Upper lobe of left lung (tissue), 6 donors: Measurements from ENCODE around the gene TRIOBP. TPM values are rescaled to one million over a fixed set of nuclear protein-coding genes. Genes with fewer than 3 reads are reported as not detected.
A peak's percentile ranks its signal among the peaks of the same experiment; 100 is the strongest.

Experiments
- ATAC-seq, 2 donors: fragments of 200-7000 bp; cut with Tn5 transposase; one replicate each; pipeline ENCODE4 v1.9.1; 2022; ENCODE audit warnings: mild to moderate bottlenecking in 2 of 2, moderate library complexity in 2 of 2; ENCODE audit not compliant: low FRiP score in 2 of 2
- DNase-seq, 2 donors: peaks; one replicate each; pipeline ENCODE4 v3.0.0-alpha.2; 2019 to 2020
- H3K27ac ChIP-seq, 4 donors: fragments of 200-600 bp; sonication (generic); one replicate each; pipeline ENCODE4 v1.5.1; 2016 to 2019
- H3K27me3 ChIP-seq, 4 donors: fragments of 200-600 bp; sonication (generic); one replicate each; pipeline ENCODE4 v1.5.1; 2017 to 2019
- H3K36me3 ChIP-seq, 4 donors: fragments of 200-600 bp; sonication (generic); one replicate each; pipeline ENCODE4 v1.5.1; 2016 to 2019
- H3K4me1 ChIP-seq, 4 donors: fragments of 200-600 bp; sonication (generic); one replicate each; pipeline ENCODE4 v1.5.1; 2018 to 2019
- H3K4me3 ChIP-seq, 4 donors: fragments of 200-600 bp; sonication (generic); one replicate each; pipeline ENCODE4 v1.5.1; 2017 to 2019; ENCODE audit warnings: mild to moderate bottlenecking in 2 of 4, moderate library complexity in 1 of 4
- H3K9me3 ChIP-seq, 4 donors: fragments of 200-600 bp; sonication (generic); one replicate each; pipeline ENCODE4 v1.5.1; 2018 to 2019
- EP300 ChIP-seq, 4 donors: sonication (generic); formaldehyde crosslinking; IDR thresholded peaks; one replicate each; pipeline ENCODE4 v1.5.1; 2017; ENCODE audit warnings: antibody characterized with exemption in 4 of 4, control low read depth in 2 of 4
- POLR2A ChIP-seq, 4 donors: fragments of 450-650 bp; IDR thresholded peaks; one replicate each; pipeline ENCODE4 v1.5.1; 2016 to 2017; ENCODE audit warnings: antibody characterized with exemption in 4 of 4, mild to moderate bottlenecking in 2 of 4
- POLR2AphosphoS5 ChIP-seq, 2 donors: sonication (generic); formaldehyde crosslinking; IDR thresholded peaks; one replicate each; pipeline ENCODE4 v1.5.1; 2017; ENCODE audit warnings: antibody characterized with exemption in 2 of 2
- WGBS, 2 donors: methylation state at CpG; one replicate each; pipeline ENCODE4 v1.1.5; 2017 to 2018; 5-methylcytosine and 5-hydroxymethylcytosine counted together
- total RNA-seq, 6 donors: library from RNA; depleted of rRNA in 4 of 6; stranded (reverse); fragments of >200 nt in 4 of 6; gene quantifications; one replicate each; pipeline versions ENCODE4 v1.1.0 to v1.2.1, GENCODE V29; 2016 to 2021
- TF ChIP-seq, protein P1 (sequence below), 6 experiments: fragments of 450-650 bp in 4 of 6; fragments of 200-600 bp in 2 of 6; sonication (generic) in 2 of 6; IDR thresholded peaks; one replicate each; pipeline ENCODE4 v1.5.1; 2016 to 2019; ENCODE audit warnings: antibody characterized with exemption in 6 of 6
- donor health status: DM: no; HTN: no; CAD: no; lungs with moderate emphysema.
- donor health status: DM: no; HTN: yes; CAD: no; lungs with severe emphysema.

TRIOBP gene
- total RNA-seq, 6 donors from 2014 or later = 76.5 to 151 (median 113) TPM

DNA sequence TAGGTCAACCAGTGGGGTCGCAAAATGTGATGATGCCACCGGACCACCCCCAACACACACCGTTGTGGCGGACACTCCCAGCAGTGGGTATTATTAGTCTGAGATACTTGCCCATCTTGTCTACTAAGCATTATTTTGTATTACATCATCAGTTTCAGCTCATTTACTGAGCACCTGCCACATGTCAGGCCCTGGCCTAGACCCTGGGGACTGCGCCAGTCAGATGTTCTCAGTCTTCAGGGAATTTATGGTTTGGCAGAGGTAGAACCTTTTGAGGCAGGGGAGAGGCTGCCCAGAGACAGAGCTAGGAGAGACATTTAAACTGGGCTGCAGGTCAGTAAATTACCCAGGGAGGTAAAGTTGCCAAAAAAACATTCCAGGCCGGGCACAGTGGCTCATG is 67.8 kb downstream of the TRIOBP start:
- 91 to 92% methylated on average over 6 of the region's 6 CpGs for WGBS, 2 donors
- H3K36me3 ChIP-seq = peaks cover 18 to 100% (median 66%) of the 10 kb centered on the region in 4 donors
- ATAC-seq = no peak

DNA sequence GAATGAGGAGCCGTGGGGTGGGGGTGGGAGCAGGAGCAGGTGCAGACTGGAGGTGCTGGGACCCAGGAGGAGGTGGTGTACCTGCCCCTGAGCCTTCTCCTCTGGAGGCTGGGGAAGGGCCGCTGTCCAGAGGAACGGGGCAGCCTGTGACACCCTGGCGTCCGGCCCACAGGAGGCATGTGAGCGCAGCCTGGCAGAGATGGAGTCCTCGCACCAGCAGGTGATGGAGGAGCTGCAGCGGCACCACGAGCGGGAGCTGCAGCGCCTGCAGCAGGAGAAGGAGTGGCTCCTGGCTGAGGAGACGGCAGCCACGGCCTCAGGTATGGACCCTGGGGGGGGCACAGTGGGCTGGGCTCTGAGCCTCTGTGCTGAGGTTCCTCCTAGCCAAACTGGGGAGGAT is 68.7 kb downstream of the TRIOBP start:
- no peaks in the 10 kb centered on the region for H3K27me3 ChIP-seq
- DNase-seq = no peak
- H3K4me1 ChIP-seq = no peaks in the 10 kb centered on the region
- 92 to 93% methylated on average over 12 to 13 of the region's 13 CpGs for WGBS, 2 donors
- H3K27ac ChIP-seq = no peak overlapping the region
- H3K4me3 ChIP-seq = no peak overlapping the region
- TF ChIP-seq POLR2A (IDR thresholded peaks at IDR 0.05) = no peak
- TF ChIP-seq, protein P1, sequence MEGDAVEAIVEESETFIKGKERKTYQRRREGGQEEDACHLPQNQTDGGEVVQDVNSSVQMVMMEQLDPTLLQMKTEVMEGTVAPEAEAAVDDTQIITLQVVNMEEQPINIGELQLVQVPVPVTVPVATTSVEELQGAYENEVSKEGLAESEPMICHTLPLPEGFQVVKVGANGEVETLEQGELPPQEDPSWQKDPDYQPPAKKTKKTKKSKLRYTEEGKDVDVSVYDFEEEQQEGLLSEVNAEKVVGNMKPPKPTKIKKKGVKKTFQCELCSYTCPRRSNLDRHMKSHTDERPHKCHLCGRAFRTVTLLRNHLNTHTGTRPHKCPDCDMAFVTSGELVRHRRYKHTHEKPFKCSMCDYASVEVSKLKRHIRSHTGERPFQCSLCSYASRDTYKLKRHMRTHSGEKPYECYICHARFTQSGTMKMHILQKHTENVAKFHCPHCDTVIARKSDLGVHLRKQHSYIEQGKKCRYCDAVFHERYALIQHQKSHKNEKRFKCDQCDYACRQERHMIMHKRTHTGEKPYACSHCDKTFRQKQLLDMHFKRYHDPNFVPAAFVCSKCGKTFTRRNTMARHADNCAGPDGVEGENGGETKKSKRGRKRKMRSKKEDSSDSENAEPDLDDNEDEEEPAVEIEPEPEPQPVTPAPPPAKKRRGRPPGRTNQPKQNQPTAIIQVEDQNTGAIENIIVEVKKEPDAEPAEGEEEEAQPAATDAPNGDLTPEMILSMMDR (IDR thresholded peaks at IDR 0.05) = no peak
- no peak for TF ChIP-seq POLR2AphosphoS5 (IDR thresholded peaks at IDR 0.05)
- no peak for TF ChIP-seq EP300 (IDR thresholded peaks at IDR 0.05)
- H3K36me3 ChIP-seq = peaks cover 12 to 100% (median 65%) of the 10 kb centered on the region in 4 donors
- ATAC-seq = no peak
- no peaks in the 10 kb centered on the region for H3K9me3 ChIP-seq

More for the DNA sequence above, 67.8 kb downstream of the TRIOBP start:
- H3K9me3 ChIP-seq = no peaks in the 10 kb centered on the region
- DNase-seq = no peak
- no peak overlapping the region for H3K27ac ChIP-seq
- no peaks in the 10 kb centered on the region for H3K27me3 ChIP-seq
- no peak for TF ChIP-seq POLR2A (IDR thresholded peaks at IDR 0.05)
- TF ChIP-seq, protein P1 (IDR thresholded peaks at IDR 0.05) = no peak
- TF ChIP-seq POLR2AphosphoS5 (IDR thresholded peaks at IDR 0.05) = no peak
- TF ChIP-seq EP300 (IDR thresholded peaks at IDR 0.05) = no peak
- no peaks in the 10 kb centered on the region for H3K4me1 ChIP-seq
- H3K4me3 ChIP-seq = no peak overlapping the region

DNA sequence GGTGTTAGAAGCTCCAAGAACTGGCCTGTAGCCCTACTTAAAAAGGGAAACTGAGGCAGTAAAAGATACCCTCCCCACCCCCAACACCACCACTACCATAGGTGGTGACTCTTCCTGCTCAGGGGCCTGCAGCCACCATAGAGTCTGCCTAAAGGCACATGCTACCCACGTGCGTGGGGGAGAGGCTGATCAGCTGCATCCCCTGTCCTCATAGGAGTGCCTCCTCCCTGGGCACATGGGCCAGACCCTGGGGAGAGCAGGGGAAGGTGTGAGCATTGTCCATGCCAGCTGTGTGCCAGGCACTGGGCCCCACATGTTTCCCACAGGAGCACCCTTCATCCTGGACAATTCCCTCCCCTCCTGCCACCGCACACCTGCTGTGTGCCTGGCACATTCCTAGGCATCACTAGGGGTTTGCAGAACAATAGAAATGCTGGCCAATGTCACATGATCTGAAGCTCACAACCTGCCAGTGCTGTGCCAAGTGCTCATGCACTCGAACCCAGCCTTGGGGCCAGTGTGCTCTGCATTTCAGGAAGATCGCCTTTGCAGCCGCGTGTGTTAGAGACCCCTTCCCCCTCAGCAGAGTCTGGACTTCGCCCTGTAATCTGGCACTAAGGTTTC is 69.2 kb downstream of the TRIOBP start:
- ATAC-seq (no peak), DNase-seq (no peak)
- no peak overlapping the region for H3K27ac ChIP-seq
- TF ChIP-seq POLR2A (IDR thresholded peaks at IDR 0.05) (no peak), EP300 (IDR thresholded peaks at IDR 0.05) (no peak), POLR2AphosphoS5 (IDR thresholded peaks at IDR 0.05) (no peak)
- TF ChIP-seq, protein P1 (IDR thresholded peaks at IDR 0.05) = no peak
- WGBS, 2 donors = 81 to 89% methylated on average over 8 of the region's 8 CpGs
- H3K36me3 ChIP-seq = peaks cover 13 to 100% (median 62%) of the 10 kb centered on the region in 4 donors
- no peaks in the 10 kb centered on the region for H3K9me3 ChIP-seq
- no peaks in the 10 kb centered on the region for H3K27me3 ChIP-seq
- no peaks in the 10 kb centered on the region for H3K4me1 ChIP-seq
- no peak overlapping the region for H3K4me3 ChIP-seq

DNA sequence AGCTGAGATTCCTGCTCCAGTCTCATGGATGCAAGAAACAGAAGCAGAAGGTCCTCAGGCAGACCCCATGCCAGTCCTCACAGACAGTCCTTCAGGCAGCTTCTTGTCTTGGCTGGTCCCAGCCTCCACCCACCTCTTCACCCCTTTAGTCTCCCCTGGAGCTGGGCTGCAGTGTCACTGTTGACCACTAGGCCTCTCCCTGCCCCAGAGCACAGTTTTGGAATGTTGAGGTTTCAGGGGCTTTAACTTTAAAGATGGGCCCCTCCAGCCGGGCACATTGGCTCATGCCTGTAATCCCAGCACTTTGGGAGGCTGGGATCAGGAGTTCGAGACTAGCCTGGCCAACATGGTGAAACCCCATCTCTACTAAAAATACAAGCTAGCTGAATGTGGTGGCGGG is 71.4 kb downstream of the TRIOBP start:
- whole genome bisulfite sequencing, 2 donors = 88 to 97% methylated on average over 3 of the region's 3 CpGs

More for the DNA sequence above, 71.4 kb downstream of the TRIOBP start:
- TF ChIP-seq, protein P1 (IDR thresholded peaks at IDR 0.05) = peak in 2 of 6 experiments; percentile 9 to 30
- TF ChIP-seq EP300 (IDR thresholded peaks at IDR 0.05) = no peak
- TF ChIP-seq POLR2A (IDR thresholded peaks at IDR 0.05) = no peak
- TF ChIP-seq POLR2AphosphoS5 (IDR thresholded peaks at IDR 0.05) = no peak
- H3K4me1 ChIP-seq = no peaks in the 10 kb centered on the region
- no peak for ATAC-seq
- no peaks in the 10 kb centered on the region for H3K27me3 ChIP-seq
- peaks cover 25 to 100% (median 70%) of the 10 kb centered on the region in 4 donors for H3K36me3 ChIP-seq
- H3K9me3 ChIP-seq = no peaks in the 10 kb centered on the region
- H3K4me3 ChIP-seq = no peak overlapping the region
- no peak for DNase-seq
- H3K27ac ChIP-seq = no peak overlapping the region
